SK-N-SH (cell line): Measurements from ENCODE around the gene POFUT2.

Source experiments
- CHD2 ChIP-seq: fragments of 150-350 bp; IDR thresholded peaks from 2 replicates; pipeline ENCODE4 v1.6.1; 2018; ENCODE audit warnings: low read length; ENCODE audit not compliant: partially characterized antibody
- CTCF ChIP-seq: fragments of 200-600 bp; sonication (generic); IDR thresholded peaks from 2 replicates; pipeline ENCODE4 v1.6.1; 2017; ENCODE audit warnings: antibody characterized with exemption, mild to moderate bottlenecking, moderate library complexity
- EP300 ChIP-seq, 2 experiments: IDR thresholded peaks; 2 replicates each; pipeline versions ENCODE4 v1.4.0 to v1.6.1; 2012; ENCODE audit warnings: borderline replicate concordance in 1 of 2, low read depth in 1 of 2, low read length in 1 of 2
- FOXJ3 ChIP-seq: sonication (generic); formaldehyde crosslinking; IDR thresholded peaks from 2 replicates; pipeline ENCODE4 v1.5.1; 2020; ENCODE audit warnings: mild to moderate bottlenecking, missing genetic modification reagents
- FOXM1 ChIP-seq: IDR thresholded peaks from 2 replicates; pipeline ENCODE4 v1.4.0; 2012; ENCODE audit warnings: low read depth, mild to moderate bottlenecking
- GABPA ChIP-seq: IDR thresholded peaks from 2 replicates; pipeline ENCODE4 v1.4.0; 2012; ENCODE audit warnings: low read depth, mild to moderate bottlenecking
- MAX ChIP-seq: IDR thresholded peaks from 2 replicates; pipeline ENCODE4 v1.4.0; 2012; ENCODE audit warnings: low read depth
- MXI1 ChIP-seq: IDR thresholded peaks from 2 replicates; pipeline ENCODE4 v1.6.1; 2012; ENCODE audit warnings: mild to moderate bottlenecking, low read depth, low read length, improper control_type of control experiment
- POLR2AphosphoS5 ChIP-seq: IDR thresholded peaks from 2 replicates; pipeline ENCODE4 v1.6.1; 2012; ENCODE audit warnings: low read depth, low read length
- RCOR1 ChIP-seq: fragments of 150-350 bp; IDR thresholded peaks from 2 replicates; pipeline ENCODE4 v1.6.1; 2017; ENCODE audit warnings: antibody characterized with exemption, low read length
- REST ChIP-seq: IDR thresholded peaks from 2 replicates; pipeline ENCODE4 v1.6.1; 2012; ENCODE audit warnings: mild to moderate bottlenecking, low read depth, low read length, moderate library complexity
- RFX5 ChIP-seq: IDR thresholded peaks from 2 replicates; pipeline ENCODE4 v1.6.1; 2012; ENCODE audit warnings: mild to moderate bottlenecking, improper control_type of control experiment, low read length
- USF2 ChIP-seq: fragments of 150-350 bp; IDR thresholded peaks from 2 replicates; pipeline ENCODE4 v1.6.1; 2017; ENCODE audit warnings: antibody characterized with exemption, low read length, low read depth, borderline replicate concordance

- TF ChIP-seq CTCF, result no peak
- TF ChIP-seq MAX, result no peak
- no peak for TF ChIP-seq FOXJ3 (CRISPR knock-in tag)
- TF ChIP-seq FOXM1, result no peak
- no peak for TF ChIP-seq POLR2AphosphoS5
- no peak for TF ChIP-seq EP300 (IDR thresholded peaks at IDR 0.05; ENCODE audit: borderline replicate concordance in 1 of 2, low read depth in 1 of 2, low read length in 1 of 2)
- no peak for TF ChIP-seq MXI1
- TF ChIP-seq GABPA, result no peak
- no peak for TF ChIP-seq REST
- no peak for TF ChIP-seq CHD2
- no peak for TF ChIP-seq RFX5
- no peak for TF ChIP-seq RCOR1
- TF ChIP-seq USF2, result no peak
Measured at GRCh38 chr21:45253633-45254459, 33.8 kb downstream of the POFUT2 start.
